ENCODE data around the gene TGM2. TPM values are rescaled to one million over a fixed set of nuclear protein-coding genes. Genes with fewer than 3 reads are reported as not detected.

The TGM2 gene
- total RNA-seq, 2 experiments from 2014 or later = not detected

- intact Hi-C loops (cut with micrococcal nuclease) = no loop called here
- Mint-ChIP-seq H3K27ac (no peak overlapping the region), H3K27me3 (peaks cover 8% of the 10 kb centered on the region), H3K4me1 (ENCODE audit: low read depth) (no peaks in the 10 kb centered on the region), H3K9me3 (no peaks in the 10 kb centered on the region), H3K4me3 (no peak overlapping the region), H3K36me3 (ENCODE audit: low read depth) (no peaks in the 10 kb centered on the region)
- ATAC-seq = no peak
- POLR2A ChIA-PET = no interaction called here
- CTCF ChIA-PET = no interaction called here
- TF ChIP-seq, protein P1, sequence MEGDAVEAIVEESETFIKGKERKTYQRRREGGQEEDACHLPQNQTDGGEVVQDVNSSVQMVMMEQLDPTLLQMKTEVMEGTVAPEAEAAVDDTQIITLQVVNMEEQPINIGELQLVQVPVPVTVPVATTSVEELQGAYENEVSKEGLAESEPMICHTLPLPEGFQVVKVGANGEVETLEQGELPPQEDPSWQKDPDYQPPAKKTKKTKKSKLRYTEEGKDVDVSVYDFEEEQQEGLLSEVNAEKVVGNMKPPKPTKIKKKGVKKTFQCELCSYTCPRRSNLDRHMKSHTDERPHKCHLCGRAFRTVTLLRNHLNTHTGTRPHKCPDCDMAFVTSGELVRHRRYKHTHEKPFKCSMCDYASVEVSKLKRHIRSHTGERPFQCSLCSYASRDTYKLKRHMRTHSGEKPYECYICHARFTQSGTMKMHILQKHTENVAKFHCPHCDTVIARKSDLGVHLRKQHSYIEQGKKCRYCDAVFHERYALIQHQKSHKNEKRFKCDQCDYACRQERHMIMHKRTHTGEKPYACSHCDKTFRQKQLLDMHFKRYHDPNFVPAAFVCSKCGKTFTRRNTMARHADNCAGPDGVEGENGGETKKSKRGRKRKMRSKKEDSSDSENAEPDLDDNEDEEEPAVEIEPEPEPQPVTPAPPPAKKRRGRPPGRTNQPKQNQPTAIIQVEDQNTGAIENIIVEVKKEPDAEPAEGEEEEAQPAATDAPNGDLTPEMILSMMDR (IDR thresholded peaks at IDR 0.05) = no peak
- DNase-seq = no peak
These were observed 13.5 kb upstream of the TGM2 start for GRCh38 chr20:38178581-38178980.

DNA sequence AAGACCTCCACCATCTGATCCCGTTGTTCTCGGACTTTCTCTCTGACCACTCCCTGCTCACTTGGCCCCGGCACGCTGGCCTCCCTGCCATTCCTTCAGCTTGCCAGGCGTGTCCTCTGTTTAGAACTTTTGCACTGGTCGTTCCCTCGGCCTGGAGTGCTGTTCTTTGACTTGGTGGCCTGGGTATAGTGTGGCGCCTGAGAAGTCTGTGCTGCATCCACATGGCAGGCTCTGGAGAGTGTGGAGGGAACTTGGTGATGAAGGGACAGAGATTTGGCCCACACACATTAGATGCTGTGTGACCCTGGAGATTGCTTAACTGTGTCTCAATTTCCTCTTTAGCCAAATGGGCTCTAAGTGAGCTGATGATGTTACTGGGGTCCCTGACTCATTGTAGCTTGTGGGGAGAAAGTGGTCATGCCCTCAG, 13.0 kb upstream of the TGM2 start:
- ATAC-seq = no peak
- H3K27ac Mint-ChIP-seq = no peak overlapping the region

GRCh38 chr20:38177201-38177600, 12.1 kb upstream of the TGM2 start:
- H3K4me1 Mint-ChIP-seq (ENCODE audit: low read depth) = no peaks in the 10 kb centered on the region
- H3K36me3 Mint-ChIP-seq (ENCODE audit: low read depth) = no peaks in the 10 kb centered on the region
- H3K4me3 Mint-ChIP-seq = no peak overlapping the region
- intact Hi-C loops (cut with micrococcal nuclease) = no loop called here
- POLR2A ChIA-PET = no interaction called here
- no peak for ATAC-seq
- TF ChIP-seq, protein P1 (IDR thresholded peaks at IDR 0.05) = no peak
- no peaks in the 10 kb centered on the region for H3K9me3 Mint-ChIP-seq
- H3K27ac Mint-ChIP-seq = no peak overlapping the region
- no peak for DNase-seq
- CTCF ChIA-PET = no interaction called here
- peaks cover 6% of the 10 kb centered on the region for H3K27me3 Mint-ChIP-seq

More for the DNA sequence above, 13.0 kb upstream of the TGM2 start:
- Mint-ChIP-seq H3K4me1 (ENCODE audit: low read depth) (no peaks in the 10 kb centered on the region), H3K36me3 (ENCODE audit: low read depth) (no peaks in the 10 kb centered on the region), H3K4me3 (no peak overlapping the region), H3K9me3 (no peaks in the 10 kb centered on the region), H3K27me3 (peaks cover 8% of the 10 kb centered on the region)
- ChIA-PET CTCF (no interaction called here), POLR2A (no interaction called here)
- intact Hi-C loops (cut with micrococcal nuclease) = no loop called here
- DNase-seq = no peak
- TF ChIP-seq, protein P1 (IDR thresholded peaks at IDR 0.05) = no peak

GRCh38 chr20:38175304-38176180, 10.5 kb upstream of the TGM2 start:
- ChIA-PET POLR2A (no interaction called here), CTCF (interaction anchor here (1.1 to 1.6 kb wide), 2 partner anchors 45 to 102 kb away, joined by 3 to 9 read pairs; no protein-coding TSS in a partner anchor)
- no peak overlapping the region for H3K27ac Mint-ChIP-seq
- peaks cover 6% of the 10 kb centered on the region for H3K27me3 Mint-ChIP-seq
- TF ChIP-seq, protein P1 (IDR thresholded peaks at IDR 0.05) = no peak
- no peak overlapping the region for H3K4me3 Mint-ChIP-seq
- H3K4me1 Mint-ChIP-seq (ENCODE audit: low read depth) = no peaks in the 10 kb centered on the region
- no peaks in the 10 kb centered on the region for H3K9me3 Mint-ChIP-seq
- intact Hi-C loops (cut with micrococcal nuclease) = no loop called here
- no peak for ATAC-seq
- DNase-seq = no peak
- H3K36me3 Mint-ChIP-seq (ENCODE audit: low read depth) = no peaks in the 10 kb centered on the region
